22Rv1 (cell line): ENCODE results near the gene CTDP1.
"Not testable (repeated sequence)": the region's sequence is repeated elsewhere in the genome, so short reads cannot be mapped to it uniquely, and the experiment has no call there.

ENCODE experiments used
- H3K27ac ChIP-seq: fragments of 450-650 bp; 2 replicates; pipeline ENCODE4 v1.5.1; 2017
- ZFX ChIP-seq: fragments of 450-650 bp; IDR thresholded peaks from 2 replicates; pipeline ENCODE4 v1.6.1; 2017; ENCODE audit warnings: antibody characterized with exemption, borderline replicate concordance
- TF ChIP-seq, protein P1 (sequence below): fragments of 450-650 bp; IDR thresholded peaks from 2 replicates; pipeline ENCODE4 v1.5.1; 2017; ENCODE audit warnings: mild to moderate bottlenecking

CTDP1 gene

GRCh38 chr18:79713341-79713740 is 33.7 kb downstream of the CTDP1 start:
- no peak for TF ChIP-seq ZFX
- TF ChIP-seq, protein P1, sequence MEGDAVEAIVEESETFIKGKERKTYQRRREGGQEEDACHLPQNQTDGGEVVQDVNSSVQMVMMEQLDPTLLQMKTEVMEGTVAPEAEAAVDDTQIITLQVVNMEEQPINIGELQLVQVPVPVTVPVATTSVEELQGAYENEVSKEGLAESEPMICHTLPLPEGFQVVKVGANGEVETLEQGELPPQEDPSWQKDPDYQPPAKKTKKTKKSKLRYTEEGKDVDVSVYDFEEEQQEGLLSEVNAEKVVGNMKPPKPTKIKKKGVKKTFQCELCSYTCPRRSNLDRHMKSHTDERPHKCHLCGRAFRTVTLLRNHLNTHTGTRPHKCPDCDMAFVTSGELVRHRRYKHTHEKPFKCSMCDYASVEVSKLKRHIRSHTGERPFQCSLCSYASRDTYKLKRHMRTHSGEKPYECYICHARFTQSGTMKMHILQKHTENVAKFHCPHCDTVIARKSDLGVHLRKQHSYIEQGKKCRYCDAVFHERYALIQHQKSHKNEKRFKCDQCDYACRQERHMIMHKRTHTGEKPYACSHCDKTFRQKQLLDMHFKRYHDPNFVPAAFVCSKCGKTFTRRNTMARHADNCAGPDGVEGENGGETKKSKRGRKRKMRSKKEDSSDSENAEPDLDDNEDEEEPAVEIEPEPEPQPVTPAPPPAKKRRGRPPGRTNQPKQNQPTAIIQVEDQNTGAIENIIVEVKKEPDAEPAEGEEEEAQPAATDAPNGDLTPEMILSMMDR = no peak

GRCh38 chr18:79714531-79715240 is 35.1 kb downstream of the CTDP1 start:
- H3K27ac ChIP-seq = no peak overlapping the region
- TF ChIP-seq, protein P1 = no peak
- no peak for TF ChIP-seq ZFX

More at GRCh38 chr18:79713341-79713740, 33.7 kb downstream of the CTDP1 start:
- no peak overlapping the region for H3K27ac ChIP-seq

DNA sequence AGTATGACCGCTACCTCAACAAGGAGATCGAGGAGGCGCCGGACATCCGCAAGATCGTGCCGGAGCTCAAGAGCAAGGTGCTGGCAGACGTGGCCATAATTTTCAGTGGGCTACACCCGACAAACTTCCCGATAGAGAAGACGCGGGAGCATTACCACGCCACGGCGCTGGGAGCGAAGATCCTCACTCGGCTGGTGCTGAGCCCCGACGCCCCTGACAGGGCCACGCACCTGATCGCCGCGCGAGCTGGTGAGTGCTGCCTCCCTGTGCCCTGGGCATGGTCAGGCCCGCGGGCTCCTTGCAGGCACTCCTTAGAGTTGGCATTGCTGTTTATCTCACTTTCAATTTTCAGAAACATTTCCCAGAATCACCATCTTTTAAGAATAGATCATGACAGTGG is 35.7 kb downstream of the CTDP1 start:
- TF ChIP-seq, protein P1 = no peak
- TF ChIP-seq ZFX = no peak
- H3K27ac ChIP-seq = no peak overlapping the region

GRCh38 chr18:79717059-79717458 is 37.5 kb downstream of the CTDP1 start:
- no peak overlapping the region for H3K27ac ChIP-seq
- TF ChIP-seq, protein P1 = no peak
- TF ChIP-seq ZFX = no peak

DNA sequence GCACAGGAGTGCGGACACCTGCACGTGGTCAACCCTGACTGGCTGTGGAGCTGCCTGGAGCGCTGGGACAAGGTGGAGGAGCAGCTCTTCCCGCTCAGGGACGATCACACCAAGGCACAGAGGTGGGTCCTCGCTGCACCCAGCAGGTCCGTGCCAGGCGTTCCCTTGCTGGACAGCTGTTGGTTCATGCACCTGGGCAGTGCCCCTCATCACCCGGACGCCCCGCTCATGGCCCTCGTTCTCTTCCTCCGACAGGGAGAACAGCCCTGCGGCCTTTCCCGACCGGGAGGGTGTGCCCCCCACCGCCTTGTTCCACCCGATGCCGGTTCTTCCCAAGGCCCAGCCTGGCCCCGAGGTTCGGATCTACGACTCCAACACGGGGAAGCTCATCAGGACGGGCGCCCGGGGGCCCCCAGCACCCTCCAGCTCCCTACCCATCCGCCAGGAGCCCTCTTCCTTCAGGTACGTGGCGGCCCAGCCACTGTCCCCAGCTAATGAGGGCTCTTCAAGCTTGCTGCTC is 38.0 kb downstream of the CTDP1 start:
- TF ChIP-seq, protein P1 = no peak
- no peak for TF ChIP-seq ZFX
- no peak overlapping the region for H3K27ac ChIP-seq

DNA sequence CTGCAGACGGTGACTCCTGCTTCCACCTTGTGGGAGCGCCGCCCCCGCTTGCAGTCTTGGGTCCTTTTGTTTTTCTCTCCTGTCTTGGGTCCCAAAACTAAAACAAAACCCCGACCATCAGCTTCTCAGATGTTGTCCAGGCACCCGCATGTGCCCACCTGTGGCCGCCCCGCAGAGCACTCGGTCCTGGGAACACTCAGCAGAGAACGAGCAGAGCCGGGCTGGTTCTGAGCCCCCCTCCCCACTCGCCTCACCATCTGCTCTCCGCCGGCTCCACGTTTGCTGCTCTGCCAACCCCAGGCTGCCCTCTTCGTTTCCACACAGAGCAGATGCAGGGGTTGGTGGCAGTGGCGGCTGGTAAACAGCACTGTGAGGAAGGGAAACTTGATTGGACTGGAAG is 38.5 kb downstream of the CTDP1 start:
- no peak overlapping the region for H3K27ac ChIP-seq
- no peak for TF ChIP-seq ZFX
- TF ChIP-seq, protein P1 = no peak

- no peak overlapping the region for H3K27ac ChIP-seq
- no peak for TF ChIP-seq ZFX
- TF ChIP-seq, protein P1 = no peak
Measured at GRCh38 chr18:79718878-79719477, 39.4 kb downstream of the CTDP1 start.

GRCh38 chr18:79719478-79720358 is 40.1 kb downstream of the CTDP1 start:
- not testable (repeated sequence) for H3K27ac ChIP-seq
